Occipital lobe (tissue), 2 donors: Measurements from ENCODE around the gene OSGEP. TPM values are rescaled to one million over a fixed set of nuclear protein-coding genes. Genes with fewer than 3 reads are reported as not detected.

Source experiments
- DNase-seq: peaks from one replicate; lab custom pipeline; 2025; lab: John Stamatoyannopoulos, UW
- total RNA-seq: library from RNA; depleted of rRNA; stranded (reverse); fragments of >200 nt; gene quantifications from one replicate; pipeline ENCODE4 v1.2.3, GENCODE V29; 2014

Gene OSGEP
- 36.8 TPM for total RNA-seq

GRCh38 chr14:20454516-20455354 is at the start of gene OSGEP, which contains the start of gene APEX1:
OSGEP (minus strand) TSS chr14:20454812; CDS start chr14:20454683, 129 bp downstream.
APEX1 (plus strand) TSS chr14:20455226; CDS start chr14:20455646, 420 bp downstream.
- peak; percentile 96 for DNase-seq

GRCh38 chr14:20503898-20504297 is 49.3 kb upstream of the OSGEP start:
- DNase-seq: no peak

- DNase-seq: no peak
These were observed 46.7 kb upstream of the OSGEP start for GRCh38 chr14:20501346-20501745.

- no peak for DNase-seq
These were observed 45.3 kb upstream of the OSGEP start for GRCh38 chr14:20499881-20500280.

- DNase-seq: no peak
These were observed 44.5 kb upstream of the OSGEP start for GRCh38 chr14:20499108-20499507.

- DNase-seq: no peak
These were observed 44.0 kb upstream of the OSGEP start for GRCh38 chr14:20498622-20499021.

- no peak for DNase-seq
These were observed 40.5 kb upstream of the OSGEP start for GRCh38 chr14:20494935-20495766.

- no peak for DNase-seq
These were observed 39.0 kb upstream of the OSGEP start for GRCh38 chr14:20493634-20494033.

- no peak for DNase-seq
These were observed 37.9 kb upstream of the OSGEP start for GRCh38 chr14:20492486-20492885.

GRCh38 chr14:20490563-20490962 is 36.0 kb upstream of the OSGEP start:
- DNase-seq: no peak

GRCh38 chr14:20489093-20489994 is 34.7 kb upstream of the OSGEP start:
- DNase-seq: no peak

GRCh38 chr14:20487396-20487725 is 32.7 kb upstream of the OSGEP start:
- DNase-seq: no peak

- DNase-seq: no peak
These were observed 32.2 kb upstream of the OSGEP start for GRCh38 chr14:20486684-20487395.

- DNase-seq: no peak
These were observed 31.3 kb upstream of the OSGEP start for GRCh38 chr14:20485900-20486299.

GRCh38 chr14:20482382-20482781 is 27.8 kb upstream of the OSGEP start:
- no peak for DNase-seq

GRCh38 chr14:20478894-20479293 is 24.3 kb upstream of the OSGEP start:
- no peak for DNase-seq

- DNase-seq: no peak
These were observed 22.7 kb upstream of the OSGEP start for GRCh38 chr14:20477211-20477876.

- no peak for DNase-seq
These were observed 22.2 kb upstream of the OSGEP start for GRCh38 chr14:20476776-20477175.

- DNase-seq: no peak
These were observed 18.0 kb upstream of the OSGEP start for GRCh38 chr14:20472536-20473169.

- DNase-seq: no peak
These were observed 15.9 kb upstream of the OSGEP start for GRCh38 chr14:20470603-20470901.
